ENCODE measurements around the gene TRAF3IP1. TPM values are rescaled to one million over a fixed set of nuclear protein-coding genes. Genes with fewer than 3 reads are reported as not detected.

TRAF3IP1 gene
- total RNA-seq, 4 donors from 2014 or later = 8.0 to 25.8 (median 12.2) TPM

DNA sequence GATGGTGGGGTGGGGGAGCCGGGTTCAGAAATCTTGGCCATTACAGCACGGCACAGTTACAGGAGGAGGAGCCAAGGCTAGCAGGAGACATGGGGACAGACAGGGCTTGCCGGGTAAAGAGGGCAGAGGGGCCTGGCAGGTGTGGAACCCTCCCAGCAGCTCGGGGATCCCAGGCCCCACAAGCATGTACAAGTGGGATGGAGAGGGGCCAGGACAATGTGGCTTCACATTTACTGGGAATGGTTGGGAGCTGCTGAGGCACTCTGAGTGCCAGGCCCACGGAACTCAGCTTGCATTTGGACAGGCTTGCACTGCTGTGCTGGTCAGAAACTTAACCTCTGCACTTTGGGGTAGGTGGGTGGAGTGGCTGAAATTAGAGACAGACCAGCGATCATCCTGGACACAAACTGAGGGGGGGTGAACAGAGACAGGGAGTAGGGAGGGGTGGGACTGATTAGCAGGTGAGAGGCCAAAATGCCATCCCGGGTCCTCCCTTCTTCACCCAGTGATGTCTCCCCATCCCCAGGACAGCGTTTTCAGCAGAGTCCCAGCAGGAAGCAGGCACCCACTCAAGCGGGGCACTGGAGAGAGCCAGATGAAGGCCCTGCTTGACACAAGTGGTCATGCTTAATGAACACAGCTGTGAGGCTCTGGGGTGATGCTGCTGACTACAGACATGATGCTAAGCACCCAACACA lies 41.5 kb upstream of the TRAF3IP1 start:
- TF ChIP-seq CTCF (IDR thresholded peaks at IDR 0.05; ENCODE audit: low read depth) = no peak

DNA sequence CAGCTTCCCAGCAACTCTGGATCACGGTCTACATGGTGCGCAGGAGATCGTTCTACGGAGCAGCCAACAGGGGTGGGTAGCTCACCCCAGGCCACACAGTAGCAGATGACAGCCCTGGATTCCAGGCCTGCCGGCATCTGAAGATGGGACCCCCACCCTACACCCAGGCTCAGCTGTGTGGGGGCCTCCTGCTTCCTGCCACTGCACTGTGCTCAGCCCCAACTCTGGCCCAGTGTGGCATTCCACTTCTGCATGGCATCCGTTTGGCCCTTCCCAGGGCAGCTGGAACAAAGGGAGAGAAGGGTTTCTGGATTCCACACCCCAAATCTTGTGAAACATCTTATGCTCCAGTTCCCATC lies 41.0 kb upstream of the TRAF3IP1 start:
- TF ChIP-seq CTCF (IDR thresholded peaks at IDR 0.05; ENCODE audit: low read depth) = no peak

DNA sequence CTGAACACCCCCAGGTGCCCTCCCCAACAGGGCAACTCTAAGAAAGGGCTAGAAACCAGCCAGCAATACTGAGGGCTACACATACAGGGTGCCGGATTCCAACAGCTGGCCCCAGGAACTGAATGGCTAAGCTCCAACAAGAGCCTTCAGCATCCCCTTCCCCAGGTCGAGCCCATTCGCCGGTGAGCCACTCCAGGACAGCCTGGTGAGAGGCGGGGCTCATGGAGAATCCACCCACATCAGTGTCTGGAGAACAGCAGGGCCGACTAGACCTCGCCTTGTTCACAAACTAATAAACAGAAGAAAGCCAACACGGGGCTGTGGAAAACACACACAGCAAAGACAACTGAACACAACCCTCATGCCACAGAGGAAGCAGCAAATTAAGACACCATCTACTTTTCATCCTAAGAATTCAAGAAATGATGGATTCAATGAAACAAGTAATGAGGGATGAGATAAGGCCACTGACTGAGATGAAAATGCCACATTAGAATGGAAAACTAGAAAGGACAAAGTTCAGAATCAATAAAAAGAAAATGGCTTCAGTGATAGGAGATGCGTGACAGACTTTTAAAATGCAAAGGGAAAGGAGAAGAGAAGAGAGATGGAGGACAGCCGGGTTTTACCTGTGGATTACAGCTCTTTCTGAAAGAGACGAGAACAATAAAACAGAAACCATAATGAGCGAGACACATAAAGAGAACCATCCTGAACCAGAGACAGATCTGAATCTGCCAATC lies 40.1 kb upstream of the TRAF3IP1 start:
- TF ChIP-seq CTCF (IDR thresholded peaks at IDR 0.05; ENCODE audit: low read depth) = no peak

DNA sequence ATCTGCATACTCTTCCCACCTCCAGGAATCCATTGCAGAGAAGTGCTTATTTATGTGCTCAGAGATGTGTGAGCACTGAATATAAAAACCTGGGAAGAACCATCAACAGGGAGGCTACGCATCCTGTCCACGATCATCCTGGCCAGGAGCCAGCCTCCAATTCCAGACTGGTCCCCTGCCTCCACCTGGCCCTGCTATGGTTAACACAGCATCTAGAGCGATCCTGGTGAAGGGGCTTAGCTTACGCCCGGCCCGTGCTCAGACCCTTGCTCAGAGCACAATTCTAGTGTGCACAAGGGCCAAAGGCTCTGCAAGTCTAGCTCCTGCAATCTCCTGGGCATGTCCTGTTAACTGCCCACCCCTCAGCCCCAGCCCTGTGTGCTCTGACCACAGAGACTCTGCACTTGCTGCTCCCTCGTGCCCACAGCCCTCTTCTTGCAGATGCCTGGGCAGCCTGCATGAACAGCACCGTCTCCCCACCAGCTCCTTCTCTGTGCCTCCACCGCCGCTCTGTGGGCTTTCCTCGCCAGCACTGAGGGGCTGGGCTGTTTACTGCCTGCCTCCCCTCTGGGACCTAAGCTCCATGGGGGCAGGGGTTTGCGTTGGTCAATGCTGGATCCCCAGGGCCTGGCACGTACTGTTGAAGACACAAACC lies 38.4 kb upstream of the TRAF3IP1 start:
- TF ChIP-seq CTCF (IDR thresholded peaks at IDR 0.05; ENCODE audit: low read depth) = no peak

- no peak for TF ChIP-seq CTCF (IDR thresholded peaks at IDR 0.05; ENCODE audit: low read depth)
These were observed 37.2 kb upstream of the TRAF3IP1 start for GRCh38 chr2:238282861-238283738.

GRCh38 chr2:238284802-238285515 lies 35.4 kb upstream of the TRAF3IP1 start:
- TF ChIP-seq CTCF (IDR thresholded peaks at IDR 0.05; ENCODE audit: low read depth) = no peak

Data from subcutaneous adipose tissue (tissue), 4 donors.